Type B pancreatic cell (in vitro differentiated cells): ENCODE results near the gene DUSP22. TPM values are rescaled to one million over a fixed set of nuclear protein-coding genes. Genes with fewer than 3 reads are reported as not detected.

ENCODE experiments used
- DNase-seq: peaks from one replicate; pipeline ENCODE4 v3.0.0; 2021; ENCODE audit warnings: mixed read lengths; ENCODE audit not compliant: unreplicated experiment; ENCODE audit errors: extremely low spot score
- H3K27ac Mint-ChIP-seq: 2 replicates; pipeline ENCODE4 v1.8.0; 2021; ENCODE audit warnings: mild to moderate bottlenecking, mixed read lengths
- H3K27me3 Mint-ChIP-seq: 2 replicates; pipeline ENCODE4 v1.8.0; 2021; ENCODE audit warnings: mixed read lengths
- H3K36me3 Mint-ChIP-seq: 2 replicates; pipeline ENCODE4 v1.8.0; 2021; ENCODE audit warnings: mixed read lengths
- H3K4me1 Mint-ChIP-seq: one replicate; pipeline ENCODE4 v1.8.0; 2021; ENCODE audit warnings: mixed read lengths; ENCODE audit not compliant: unreplicated experiment
- H3K4me3 Mint-ChIP-seq: 2 replicates; pipeline ENCODE4 v1.8.0; 2021; ENCODE audit warnings: mild to moderate bottlenecking, mixed read lengths
- H3K9me3 Mint-ChIP-seq: 2 replicates; pipeline ENCODE4 v1.8.0; 2021; ENCODE audit warnings: mixed read lengths
- total RNA-seq: library from RNA; stranded (reverse); gene quantifications from 2 replicates; pipeline ENCODE4 v1.2.1, GENCODE V29; 2021; ENCODE audit warnings: low replicate concordance
- TF ChIP-seq, protein P1 (sequence below): fragments of 200-600 bp; sonication (generic); conservative IDR thresholded peaks from 2 replicates; pipeline ENCODE4 v1.5.0; 2021; ENCODE audit warnings: antibody characterized with exemption, mild to moderate bottlenecking

DUSP22 gene
- total RNA-seq, 1 donor from 2014 or later: 25.0 TPM

DNA sequence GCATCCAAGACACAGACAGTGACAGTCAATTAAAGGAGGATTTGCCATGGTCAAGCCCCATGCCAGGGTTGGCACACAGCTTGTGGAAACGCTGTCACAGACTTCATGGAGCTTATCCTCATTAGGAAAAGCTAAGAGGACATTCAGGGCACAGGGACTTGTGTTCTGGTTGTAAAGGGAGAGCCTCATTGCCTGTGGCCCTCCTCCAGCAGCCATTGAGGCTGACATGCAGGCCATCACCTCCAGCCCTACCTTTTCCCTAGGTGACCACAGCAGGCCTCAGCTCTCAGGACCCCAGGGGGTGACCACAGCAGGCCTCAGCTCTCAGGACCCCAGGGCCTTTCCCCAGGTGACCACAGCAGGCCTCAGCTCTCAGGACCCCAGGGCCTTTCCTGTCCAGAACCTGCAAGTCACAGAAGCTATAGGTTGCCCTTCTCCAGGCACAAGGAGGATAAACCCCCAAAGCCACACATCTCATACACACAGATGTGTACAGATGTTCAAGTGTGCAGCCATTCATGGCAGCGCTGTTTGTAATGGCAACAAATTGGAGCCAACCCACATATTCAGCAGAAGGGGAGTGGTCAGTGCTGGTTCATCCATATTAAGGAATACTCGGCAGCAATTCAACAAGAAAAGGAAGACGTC, 26.1 kb downstream of the DUSP22 start:
- H3K9me3 Mint-ChIP-seq: no peaks in the 10 kb centered on the region

DNA sequence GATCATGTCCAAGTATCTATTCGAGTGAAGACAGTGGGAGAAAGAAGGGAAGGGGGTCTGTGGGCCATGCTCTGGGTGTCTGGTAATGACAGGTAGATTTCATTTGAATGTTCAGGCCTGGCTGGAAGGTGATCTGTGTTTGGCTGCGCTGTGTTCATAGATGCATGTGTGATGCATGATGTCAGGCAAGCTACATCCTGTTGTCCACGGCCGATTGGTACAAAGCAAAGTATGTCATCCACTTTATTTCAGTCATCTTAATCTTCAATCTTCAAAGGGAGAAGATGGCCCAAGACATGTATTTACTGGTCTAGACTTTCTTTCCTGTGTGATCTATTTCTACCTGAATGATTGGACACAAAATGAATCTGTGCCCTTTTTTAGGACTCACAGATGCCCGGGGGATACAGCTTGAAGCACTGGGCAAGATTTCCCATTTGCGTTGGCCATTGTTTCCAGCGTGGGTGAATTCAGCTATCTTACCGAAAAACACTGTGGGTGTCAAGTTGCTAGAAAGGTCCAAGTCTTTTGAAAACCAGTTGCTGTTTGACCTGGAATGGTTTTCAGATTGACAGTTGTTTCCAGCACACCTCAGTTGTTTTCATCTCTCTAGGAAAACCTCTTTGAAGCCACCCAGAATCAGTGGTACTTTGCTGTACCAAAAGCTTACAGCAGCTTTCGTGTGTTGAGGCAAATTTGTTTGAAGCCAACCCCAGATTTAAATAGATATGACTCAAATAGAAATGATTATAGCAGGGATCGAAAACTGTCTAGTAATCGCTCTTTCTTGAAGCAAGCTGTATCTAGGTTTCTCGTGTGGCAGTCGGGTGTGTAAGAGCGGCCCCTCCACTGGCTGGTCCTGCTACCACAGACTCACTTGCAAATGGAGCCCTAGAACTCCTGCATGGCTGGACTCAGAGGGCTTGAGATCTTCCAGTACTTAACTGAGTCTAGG, 27.2 kb downstream of the DUSP22 start:
- TF ChIP-seq, protein P1, sequence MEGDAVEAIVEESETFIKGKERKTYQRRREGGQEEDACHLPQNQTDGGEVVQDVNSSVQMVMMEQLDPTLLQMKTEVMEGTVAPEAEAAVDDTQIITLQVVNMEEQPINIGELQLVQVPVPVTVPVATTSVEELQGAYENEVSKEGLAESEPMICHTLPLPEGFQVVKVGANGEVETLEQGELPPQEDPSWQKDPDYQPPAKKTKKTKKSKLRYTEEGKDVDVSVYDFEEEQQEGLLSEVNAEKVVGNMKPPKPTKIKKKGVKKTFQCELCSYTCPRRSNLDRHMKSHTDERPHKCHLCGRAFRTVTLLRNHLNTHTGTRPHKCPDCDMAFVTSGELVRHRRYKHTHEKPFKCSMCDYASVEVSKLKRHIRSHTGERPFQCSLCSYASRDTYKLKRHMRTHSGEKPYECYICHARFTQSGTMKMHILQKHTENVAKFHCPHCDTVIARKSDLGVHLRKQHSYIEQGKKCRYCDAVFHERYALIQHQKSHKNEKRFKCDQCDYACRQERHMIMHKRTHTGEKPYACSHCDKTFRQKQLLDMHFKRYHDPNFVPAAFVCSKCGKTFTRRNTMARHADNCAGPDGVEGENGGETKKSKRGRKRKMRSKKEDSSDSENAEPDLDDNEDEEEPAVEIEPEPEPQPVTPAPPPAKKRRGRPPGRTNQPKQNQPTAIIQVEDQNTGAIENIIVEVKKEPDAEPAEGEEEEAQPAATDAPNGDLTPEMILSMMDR: no peak
- no peaks in the 10 kb centered on the region for H3K9me3 Mint-ChIP-seq
- DNase-seq: no peak
- H3K27me3 Mint-ChIP-seq: no peaks in the 10 kb centered on the region
- H3K4me1 Mint-ChIP-seq: peaks cover 5% of the 10 kb centered on the region
- H3K27ac Mint-ChIP-seq: no peak overlapping the region
- H3K36me3 Mint-ChIP-seq: peaks cover 9% of the 10 kb centered on the region
- H3K4me3 Mint-ChIP-seq: no peak overlapping the region

More for the DNA sequence above, 26.1 kb downstream of the DUSP22 start:
- Mint-ChIP-seq H3K27me3 (no peaks in the 10 kb centered on the region), H3K4me1 (peaks cover 5% of the 10 kb centered on the region), H3K36me3 (peaks cover 9% of the 10 kb centered on the region), H3K27ac (no peak overlapping the region), H3K4me3 (no peak overlapping the region)
- TF ChIP-seq, protein P1: no peak
- no peak for DNase-seq

DNA sequence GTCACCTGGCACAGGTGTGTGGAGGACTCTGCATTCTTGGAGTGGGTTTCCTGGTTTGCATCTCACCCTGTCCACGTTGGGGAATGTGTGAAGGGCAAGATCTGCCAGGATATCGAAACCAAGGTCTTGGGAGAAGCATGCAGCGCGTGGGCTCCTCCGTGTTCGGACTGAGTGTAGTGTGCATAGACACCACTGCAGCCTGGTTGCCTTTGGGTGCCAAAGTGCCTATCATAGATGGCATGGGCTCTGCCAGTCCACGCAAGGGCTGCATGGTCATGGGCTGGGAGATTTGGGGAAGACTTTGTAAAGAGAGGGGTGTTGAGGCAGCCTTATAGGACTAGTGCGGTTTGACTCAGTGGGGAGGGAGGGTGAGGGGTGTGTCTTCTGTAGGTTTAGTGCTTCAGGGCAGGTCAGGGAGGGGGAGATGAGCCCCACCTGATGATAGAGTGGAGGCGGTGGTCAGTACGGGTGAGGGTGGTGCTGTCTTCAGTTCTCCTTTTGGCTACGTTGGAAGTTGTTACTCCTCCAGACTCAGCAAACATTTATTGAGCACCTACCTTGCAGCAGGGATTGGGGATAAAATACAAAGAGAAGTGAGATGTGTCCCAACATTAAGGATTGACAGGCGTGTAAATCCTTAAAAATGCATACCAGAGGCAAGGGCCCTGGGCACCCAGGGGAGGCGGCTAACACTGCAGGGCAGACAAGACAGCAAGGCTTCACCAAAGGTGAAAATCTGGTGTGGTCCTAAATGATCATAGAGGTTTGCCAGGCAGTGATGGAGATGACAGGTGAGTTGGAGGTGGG, 28.3 kb downstream of the DUSP22 start:
- H3K4me1 Mint-ChIP-seq: peaks cover 5% of the 10 kb centered on the region
- DNase-seq: no peak
- no peak overlapping the region for H3K4me3 Mint-ChIP-seq
- peaks cover 4% of the 10 kb centered on the region for H3K36me3 Mint-ChIP-seq
- no peaks in the 10 kb centered on the region for H3K27me3 Mint-ChIP-seq
- no peaks in the 10 kb centered on the region for H3K9me3 Mint-ChIP-seq
- H3K27ac Mint-ChIP-seq: no peak overlapping the region
- TF ChIP-seq, protein P1: no peak

DNA sequence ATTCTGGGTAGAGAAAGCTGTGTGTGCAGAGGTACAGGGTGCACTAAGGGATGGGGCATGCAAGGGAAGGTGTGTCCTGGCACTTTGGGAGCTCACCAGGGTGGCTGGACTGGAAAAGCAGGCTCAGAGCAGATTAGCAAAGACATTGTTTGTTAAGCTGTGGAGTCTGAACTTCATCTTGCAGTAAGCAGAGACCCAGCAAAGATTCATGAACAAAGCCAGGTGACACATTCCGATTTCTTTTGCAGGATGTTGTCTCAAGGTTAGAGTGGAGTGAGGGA, 28.8 kb downstream of the DUSP22 start:
- DNase-seq: no peak
- Mint-ChIP-seq H3K27ac (no peak overlapping the region), H3K27me3 (no peaks in the 10 kb centered on the region), H3K36me3 (no peaks in the 10 kb centered on the region), H3K4me3 (no peak overlapping the region), H3K4me1 (peaks cover 5% of the 10 kb centered on the region), H3K9me3 (no peaks in the 10 kb centered on the region)
- TF ChIP-seq, protein P1: no peak

DNA sequence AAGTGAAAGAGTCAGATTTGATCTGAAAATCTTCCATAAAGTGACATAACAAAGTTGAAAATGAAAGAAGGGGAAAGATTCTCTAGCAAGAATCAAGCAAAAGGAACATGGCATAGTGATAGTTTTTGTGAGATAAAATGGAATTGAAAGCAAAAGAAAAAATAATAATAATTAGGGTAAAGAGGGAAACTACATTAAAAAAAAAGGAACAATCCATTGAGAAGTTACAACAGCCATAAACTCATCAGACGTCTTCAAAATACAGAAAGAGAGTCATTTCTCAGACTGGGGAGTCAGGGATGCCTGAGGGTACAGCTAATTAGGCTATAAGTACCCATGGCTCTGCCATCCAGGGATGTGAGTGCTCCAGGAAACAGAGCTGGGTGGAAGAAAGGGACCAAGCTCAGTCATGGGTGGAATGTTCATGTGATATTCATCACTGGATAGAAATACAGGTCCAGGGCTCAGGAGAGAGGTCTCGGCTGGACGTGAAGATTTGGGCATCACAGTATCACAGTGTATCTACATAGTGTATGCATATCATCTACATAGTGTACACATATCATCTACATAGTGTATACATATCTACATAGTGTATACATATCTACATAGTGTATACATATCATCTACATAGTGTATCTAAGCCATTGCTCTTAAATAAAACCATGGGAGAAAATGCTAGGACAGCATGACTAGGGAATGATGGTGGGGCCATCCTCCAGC, 29.4 kb downstream of the DUSP22 start:
- Mint-ChIP-seq H3K27ac (no peak overlapping the region), H3K27me3 (no peaks in the 10 kb centered on the region), H3K4me3 (no peak overlapping the region), H3K9me3 (no peaks in the 10 kb centered on the region), H3K36me3 (no peaks in the 10 kb centered on the region), H3K4me1 (peaks cover 5% of the 10 kb centered on the region)
- TF ChIP-seq, protein P1: no peak
- no peak for DNase-seq
